HL-60 (cell line): ENCODE measurements around the gene TTC21A.

Experiments used
- DNase-seq, 2 experiments: peaks; one replicate each; pipeline ENCODE4 v3.0.0-alpha.2; 2010 to 2020; ENCODE audit warnings: low read depth in 1 of 2, low spot score in 1 of 2
- H3K27ac ChIP-seq: fragments of 250-450 bp; sonication (Bioruptor Pico); replicated peaks from 2 replicates; pipeline ENCODE4 v1.5.1; 2020; ENCODE audit warnings: mild to moderate bottlenecking, moderate library complexity
- H3K27me3 ChIP-seq: fragments of 250-450 bp; sonication (Bioruptor Pico); 2 replicates; pipeline ENCODE4 v1.5.1; 2021; ENCODE audit warnings: mild to moderate bottlenecking, moderate library complexity; ENCODE audit not compliant: insufficient read depth, poor library complexity, severe bottlenecking
- H3K4me3 ChIP-seq: replicated peaks from 2 replicates; pipeline ENCODE4 v1.5.1; 2011; ENCODE audit warnings: mild to moderate bottlenecking, control low read depth, low read length; ENCODE audit not compliant: insufficient read depth
- CTCF ChIP-seq: IDR thresholded peaks from one replicate; pipeline ENCODE4 v1.5.1; 2011; ENCODE audit warnings: low read length, control low read depth, inconsistent platforms; ENCODE audit not compliant: insufficient read depth
- GABPA ChIP-seq: IDR thresholded peaks from 2 replicates; pipeline ENCODE4 v1.6.1; 2012; ENCODE audit warnings: low read depth
- POLR2AphosphoS5 ChIP-seq: IDR thresholded peaks from 2 replicates; pipeline ENCODE4 v1.6.1; 2012; ENCODE audit warnings: low read depth
- REST ChIP-seq: IDR thresholded peaks from 2 replicates; pipeline ENCODE4 v1.6.1; 2012; ENCODE audit warnings: low read depth; ENCODE audit not compliant: insufficient replicate concordance
- SPI1 ChIP-seq: IDR thresholded peaks from 2 replicates; pipeline ENCODE4 v1.6.1; 2012; ENCODE audit warnings: low read depth, mild to moderate bottlenecking, borderline replicate concordance

The TTC21A gene

GRCh38 chr3:39088456-39088855 lies 19.0 kb upstream of the TTC21A start:
- Histone ChIP-seq H3K27ac (no peak overlapping the region), H3K27me3 (no peaks in the 10 kb centered on the region), H3K4me3 (no peak overlapping the region)
- DNase-seq = no peak
- TF ChIP-seq SPI1 (no peak), CTCF (no peak), GABPA (no peak), REST (no peak), POLR2AphosphoS5 (no peak)

- no peak for TF ChIP-seq GABPA
- no peak for TF ChIP-seq SPI1
- TF ChIP-seq REST = no peak
- no peak for TF ChIP-seq POLR2AphosphoS5
- no peak for TF ChIP-seq CTCF
- H3K27me3 ChIP-seq = no peaks in the 10 kb centered on the region
- no peak overlapping the region for H3K4me3 ChIP-seq
- no peak overlapping the region for H3K27ac ChIP-seq
- no peak for DNase-seq
These were observed 18.6 kb upstream of the TTC21A start for GRCh38 chr3:39088889-39089288.

GRCh38 chr3:39090922-39091321 lies 16.6 kb upstream of the TTC21A start:
- no peak overlapping the region for H3K4me3 ChIP-seq
- no peak overlapping the region for H3K27ac ChIP-seq
- no peaks in the 10 kb centered on the region for H3K27me3 ChIP-seq
- no peak for DNase-seq
- TF ChIP-seq CTCF = no peak
- TF ChIP-seq GABPA = no peak
- no peak for TF ChIP-seq REST
- no peak for TF ChIP-seq POLR2AphosphoS5
- no peak for TF ChIP-seq SPI1
